Measurements from ENCODE around the gene PCP4L1.

PCP4L1 gene

GRCh38 chr1:161282991-161283390 is 24.4 kb downstream of the PCP4L1 start:
- no peak for TF ChIP-seq CTCF (IDR thresholded peaks at IDR 0.05; ENCODE audit: extremely low read depth, missing control alignments)
- no peak for DNase-seq (ENCODE audit: low spot score)

GRCh38 chr1:161285113-161285512 is 26.6 kb downstream of the PCP4L1 start:
- no peak for DNase-seq (ENCODE audit: low spot score)
- TF ChIP-seq CTCF (IDR thresholded peaks at IDR 0.05; ENCODE audit: extremely low read depth, missing control alignments): no peak

GRCh38 chr1:161285521-161285920 is 27.0 kb downstream of the PCP4L1 start:
- TF ChIP-seq CTCF (IDR thresholded peaks at IDR 0.05; ENCODE audit: extremely low read depth, missing control alignments): no peak
- no peak for DNase-seq (ENCODE audit: low spot score)

- no peak for DNase-seq (ENCODE audit: low spot score)
- no peak for TF ChIP-seq CTCF (IDR thresholded peaks at IDR 0.05; ENCODE audit: extremely low read depth, missing control alignments)
Observed at GRCh38 chr1:161287482-161288054, 29.0 kb downstream of the PCP4L1 start.

GRCh38 chr1:161290779-161291178 is 32.2 kb downstream of the PCP4L1 start:
- TF ChIP-seq CTCF (IDR thresholded peaks at IDR 0.05; ENCODE audit: extremely low read depth, missing control alignments): no peak
- DNase-seq (ENCODE audit: low spot score): no peak

- DNase-seq (ENCODE audit: low spot score): no peak
- TF ChIP-seq CTCF (IDR thresholded peaks at IDR 0.05; ENCODE audit: extremely low read depth, missing control alignments): no peak
Observed at GRCh38 chr1:161297415-161297814, 38.9 kb downstream of the PCP4L1 start.

- TF ChIP-seq CTCF (IDR thresholded peaks at IDR 0.05; ENCODE audit: extremely low read depth, missing control alignments): no peak
- peak; percentile 69 for DNase-seq (ENCODE audit: low spot score)
Observed at GRCh38 chr1:161298116-161298515, 39.6 kb downstream of the PCP4L1 start.

Data from GM20000 (cell line).